ENCODE measurements around the gene CCNL2.

DNA sequence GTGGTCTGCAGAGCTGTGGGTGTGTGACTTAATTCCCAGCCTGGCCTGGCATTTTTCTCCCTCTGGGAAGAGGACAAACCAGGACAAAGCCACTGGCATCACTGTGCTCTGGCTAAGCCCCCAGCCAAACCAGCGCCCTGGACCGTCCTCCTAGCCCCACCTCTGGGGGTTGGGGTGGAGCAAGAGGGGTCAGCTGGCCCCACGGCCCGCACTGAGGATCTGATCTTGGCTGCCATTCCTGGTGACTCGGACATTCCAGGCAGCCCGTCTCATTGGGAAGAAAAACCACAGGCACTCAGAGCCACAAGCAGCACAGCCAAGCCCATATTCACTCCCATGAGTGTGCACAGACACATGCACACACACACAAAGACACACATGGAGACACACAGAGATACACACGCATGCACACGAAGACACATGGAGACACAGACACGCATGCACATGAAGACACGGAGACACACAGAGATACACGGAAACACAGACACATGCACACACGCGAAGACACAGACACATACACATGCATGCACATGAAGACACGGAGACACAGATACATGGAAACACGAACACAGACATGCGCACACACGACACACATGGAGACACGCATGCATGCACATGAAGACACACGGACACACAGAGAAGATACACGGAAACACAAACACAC, 38.5 kb downstream of the CCNL2 start:
- TF ChIP-seq, protein P1, sequence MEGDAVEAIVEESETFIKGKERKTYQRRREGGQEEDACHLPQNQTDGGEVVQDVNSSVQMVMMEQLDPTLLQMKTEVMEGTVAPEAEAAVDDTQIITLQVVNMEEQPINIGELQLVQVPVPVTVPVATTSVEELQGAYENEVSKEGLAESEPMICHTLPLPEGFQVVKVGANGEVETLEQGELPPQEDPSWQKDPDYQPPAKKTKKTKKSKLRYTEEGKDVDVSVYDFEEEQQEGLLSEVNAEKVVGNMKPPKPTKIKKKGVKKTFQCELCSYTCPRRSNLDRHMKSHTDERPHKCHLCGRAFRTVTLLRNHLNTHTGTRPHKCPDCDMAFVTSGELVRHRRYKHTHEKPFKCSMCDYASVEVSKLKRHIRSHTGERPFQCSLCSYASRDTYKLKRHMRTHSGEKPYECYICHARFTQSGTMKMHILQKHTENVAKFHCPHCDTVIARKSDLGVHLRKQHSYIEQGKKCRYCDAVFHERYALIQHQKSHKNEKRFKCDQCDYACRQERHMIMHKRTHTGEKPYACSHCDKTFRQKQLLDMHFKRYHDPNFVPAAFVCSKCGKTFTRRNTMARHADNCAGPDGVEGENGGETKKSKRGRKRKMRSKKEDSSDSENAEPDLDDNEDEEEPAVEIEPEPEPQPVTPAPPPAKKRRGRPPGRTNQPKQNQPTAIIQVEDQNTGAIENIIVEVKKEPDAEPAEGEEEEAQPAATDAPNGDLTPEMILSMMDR (conservative IDR thresholded peaks at IDR 0.05; ENCODE audit: low read depth, low read length), result no peak
- no peak for TF ChIP-seq EZH2 (IDR thresholded peaks at IDR 0.05; ENCODE audit: borderline replicate concordance, low read depth, low read length, poor library complexity, severe bottlenecking)
